Hepatocyte (in vitro differentiated cells): Measurements from ENCODE around the gene IGF2. TPM values are rescaled to one million over a fixed set of nuclear protein-coding genes. Genes with fewer than 3 reads are reported as not detected.
A peak's percentile ranks its signal among the peaks of the same experiment; 100 is the strongest.

Experiments used
- DNase-seq: peaks from one replicate; pipeline ENCODE4 v3.0.0-alpha.2; 2016; ENCODE audit warnings: low spot score
- H2AFZ ChIP-seq: fragments of 200-600 bp; sonication (generic); 2 replicates; pipeline ENCODE4 v1.6.0; 2016; ENCODE audit warnings: antibody characterized with exemption, mild to moderate bottlenecking
- H3K27ac ChIP-seq: fragments of 200-600 bp; sonication (generic); 2 replicates; pipeline ENCODE4 v1.5.1; 2016; ENCODE audit warnings: mild to moderate bottlenecking
- H3K27me3 ChIP-seq: fragments of 200-600 bp; sonication (generic); 2 replicates; pipeline ENCODE4 v1.6.1; 2016
- H3K36me3 ChIP-seq: fragments of 200-600 bp; sonication (generic); replicated peaks from 2 replicates; pipeline ENCODE4 v1.5.1; 2016; ENCODE audit warnings: low read depth; ENCODE audit not compliant: insufficient read depth
- H3K4me1 ChIP-seq: fragments of 200-600 bp; sonication (generic); 2 replicates; pipeline ENCODE4 v1.5.1; 2016; ENCODE audit warnings: mild to moderate bottlenecking, moderate library complexity; ENCODE audit not compliant: insufficient read depth
- H3K4me2 ChIP-seq: fragments of 200-600 bp; sonication (generic); 2 replicates; pipeline ENCODE4 v1.6.0; 2016
- H3K4me3 ChIP-seq: fragments of 200-600 bp; sonication (generic); 2 replicates; pipeline ENCODE4 v1.5.1; 2016; ENCODE audit warnings: mild to moderate bottlenecking
- H3K79me2 ChIP-seq: fragments of 200-600 bp; sonication (generic); 2 replicates; pipeline ENCODE4 v1.6.0; 2017; ENCODE audit warnings: mild to moderate bottlenecking
- H3K9me2 ChIP-seq: fragments of 200-600 bp; sonication (generic); replicated peaks from 2 replicates; pipeline ENCODE4 v1.6.0; 2017; ENCODE audit warnings: mild to moderate bottlenecking; ENCODE audit not compliant: insufficient read depth
- H3K9me3 ChIP-seq: fragments of 200-600 bp; sonication (generic); 2 replicates; pipeline ENCODE4 v1.5.1; 2016; ENCODE audit warnings: low read depth, mild to moderate bottlenecking
- H4K20me1 ChIP-seq: fragments of 200-600 bp; sonication (generic); 2 replicates; pipeline ENCODE4 v1.6.0; 2016; ENCODE audit warnings: mild to moderate bottlenecking; ENCODE audit not compliant: insufficient read depth, poor library complexity, severe bottlenecking
- EZH2 ChIP-seq: fragments of 200-600 bp; sonication (generic); IDR thresholded peaks from 2 replicates; pipeline ENCODE4 v1.6.1; 2016; ENCODE audit warnings: antibody characterized with exemption, mild to moderate bottlenecking, borderline replicate concordance
- EZH2phosphoT487 ChIP-seq: fragments of 200-600 bp; sonication (generic); IDR thresholded peaks from one replicate; pipeline ENCODE4 v1.6.1; 2018; ENCODE audit warnings: antibody characterized with exemption, mild to moderate bottlenecking, low read depth, moderate library complexity; ENCODE audit not compliant: unreplicated experiment, severe bottlenecking
- WGBS: methylation state at CpG from one replicate; pipeline ENCODE4 v1.1.6; 2016; ENCODE audit warnings: low lambda C conversion rate; ENCODE audit errors: missing lambda C conversion rate; 5-methylcytosine and 5-hydroxymethylcytosine counted together
- polyA plus RNA-seq: library from polyadenylated mRNA; unstranded; fragments of >200 nt; fragmentation: Nextera tagmentation; extraction: Ambion mirVana; gene quantifications from 2 replicates; pipeline ENCODE4 v1.2.1, GENCODE V29; 2016
- total RNA-seq: library from RNA; depleted of rRNA; stranded (reverse); fragments of >200 nt; gene quantifications from 2 replicates; pipeline ENCODE4 v1.2.3, GENCODE V29; 2014
- TF ChIP-seq, protein P1 (sequence below): fragments of 200-600 bp; sonication (generic); IDR thresholded peaks from 2 replicates; pipeline ENCODE4 v1.5.1; 2016; ENCODE audit warnings: antibody characterized with exemption, mild to moderate bottlenecking; ENCODE audit not compliant: poor library complexity

The IGF2 gene
- total and polyA plus RNA-seq, 2 experiments from 2014 or later = 1,507 to 2,911 TPM

DNA sequence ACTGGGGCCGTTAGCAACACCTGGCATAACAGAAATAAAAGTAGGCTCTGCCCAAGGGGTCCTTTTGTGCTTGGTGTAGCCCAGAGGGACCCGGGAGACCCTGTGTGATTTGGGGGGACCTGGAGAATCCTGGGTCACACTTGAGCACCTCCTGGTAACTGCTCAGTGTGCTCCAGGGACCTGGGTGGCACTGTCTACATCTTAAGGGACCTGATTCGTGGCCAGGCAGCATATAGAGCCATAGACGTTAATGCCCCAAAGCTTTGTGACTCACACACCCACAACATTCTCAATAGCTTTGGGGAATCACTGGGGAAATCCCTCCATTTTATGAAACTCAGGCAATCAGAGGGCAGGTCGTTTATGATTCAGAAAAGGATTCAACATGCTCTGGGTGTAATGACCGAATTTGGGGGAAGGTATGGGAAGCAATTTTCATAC is 3.6 kb upstream of the IGF2 start:
- Histone ChIP-seq H2AFZ (no peak overlapping the region), H3K4me3 (peak overlapping the region; percentile 3), H3K27me3 (peaks cover 58% of the 10 kb centered on the region), H3K9me3 (no peaks in the 10 kb centered on the region), H3K79me2 (peaks cover 83% of the 10 kb centered on the region), H4K20me1 (peaks cover 9% of the 10 kb centered on the region), H3K27ac (peak overlapping the region; percentile 92), H3K9me2 (no peaks in the 10 kb centered on the region), H3K36me3 (no peaks in the 10 kb centered on the region), H3K4me1 (peaks cover 21% of the 10 kb centered on the region), H3K4me2 (peak overlapping the region; percentile 92)
- no peak for TF ChIP-seq EZH2phosphoT487
- WGBS = 29% methylated on average over 6 of the region's 6 CpGs
- no peak for DNase-seq

DNA sequence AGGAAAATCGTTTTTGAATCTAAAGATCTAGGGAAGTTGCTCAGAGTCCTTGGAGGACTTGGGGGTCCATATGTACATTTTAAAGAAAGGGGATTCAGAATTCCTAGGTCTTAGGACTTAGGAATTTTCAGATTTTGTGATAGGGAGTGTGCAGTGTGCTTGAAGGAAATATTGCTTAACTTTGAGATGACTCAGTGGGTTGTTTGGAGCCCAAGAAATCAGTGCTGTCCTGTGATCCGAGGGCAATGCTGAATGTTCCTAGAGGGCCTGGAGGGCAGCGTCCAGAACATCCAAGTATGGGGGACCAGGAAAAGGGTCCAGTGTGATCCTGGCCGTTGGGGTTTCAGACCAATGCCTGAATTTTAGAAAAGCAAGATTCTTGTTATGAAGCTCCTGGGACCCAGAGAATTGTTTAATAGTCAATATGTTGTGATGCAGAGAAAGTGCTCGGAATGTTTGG is 3.1 kb upstream of the IGF2 start:
- Histone ChIP-seq H3K4me2 (peak overlapping the region; percentile 92), H2AFZ (no peak overlapping the region), H3K36me3 (no peaks in the 10 kb centered on the region), H3K9me2 (no peaks in the 10 kb centered on the region), H3K4me1 (peaks cover 21% of the 10 kb centered on the region), H3K27ac (peak overlapping the region; percentile 92), H4K20me1 (peaks cover 13% of the 10 kb centered on the region), H3K9me3 (no peaks in the 10 kb centered on the region), H3K79me2 (peaks cover 84% of the 10 kb centered on the region), H3K27me3 (peaks cover 58% of the 10 kb centered on the region), H3K4me3 (peak overlapping the region; percentile 3)
- 32% methylated on average over 5 of the region's 5 CpGs for WGBS
- peak; percentile 25 for TF ChIP-seq EZH2
- no peak for TF ChIP-seq EZH2phosphoT487
- no peak for DNase-seq

DNA sequence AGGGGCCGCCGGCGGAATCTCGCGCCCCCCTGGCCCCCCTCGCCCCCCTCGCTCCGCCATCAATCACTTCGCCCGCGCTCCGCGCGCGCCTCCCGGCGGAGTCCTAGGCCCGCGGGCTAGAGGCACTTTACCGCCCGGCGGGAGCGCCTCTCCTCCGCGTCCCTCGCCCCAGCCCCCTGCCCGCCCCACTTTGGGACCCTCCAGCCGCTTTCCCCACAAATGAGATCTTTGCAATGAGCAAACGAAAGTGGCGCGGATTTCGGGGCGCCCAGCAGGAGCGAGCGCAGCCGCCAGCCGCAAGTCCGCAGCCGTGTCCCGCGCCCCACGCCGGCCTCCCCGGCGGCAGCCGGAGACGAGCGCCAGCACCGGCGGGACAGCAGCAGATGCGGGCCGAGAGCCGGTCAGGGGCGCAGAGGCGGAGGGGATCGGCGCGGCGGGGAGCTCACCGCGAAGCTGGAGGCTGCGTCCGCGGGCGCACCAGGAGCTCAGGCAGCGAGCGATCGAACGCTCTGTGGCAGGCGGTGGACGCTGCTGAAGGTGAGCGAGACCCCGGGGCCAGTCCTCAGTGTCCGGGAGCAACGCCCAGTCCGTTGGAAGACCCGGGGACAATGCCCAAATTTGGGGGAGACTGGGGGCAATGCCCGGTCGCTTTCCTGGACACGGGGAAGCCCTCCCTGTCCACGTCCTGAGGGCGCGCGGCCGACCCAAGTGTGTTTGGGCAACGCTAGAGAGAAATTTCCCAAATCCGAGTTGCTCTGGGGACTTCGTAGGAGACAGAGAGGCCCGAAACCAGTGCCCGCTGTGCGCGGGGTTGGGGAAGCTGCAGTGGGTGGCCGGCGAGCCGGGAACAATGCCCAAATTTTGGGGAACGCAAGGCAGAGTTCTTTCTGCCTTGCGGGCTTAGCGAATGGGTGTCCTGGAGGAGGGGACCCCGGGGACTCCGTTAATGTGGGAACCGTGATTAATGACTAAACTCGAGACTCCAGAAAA is 1.5 kb upstream of the IGF2 start:
- WGBS = 5% methylated on average over 85 of the region's 102 CpGs
- TF ChIP-seq EZH2phosphoT487 = no peak
- peak; percentile 80 for TF ChIP-seq EZH2
- TF ChIP-seq, protein P1, sequence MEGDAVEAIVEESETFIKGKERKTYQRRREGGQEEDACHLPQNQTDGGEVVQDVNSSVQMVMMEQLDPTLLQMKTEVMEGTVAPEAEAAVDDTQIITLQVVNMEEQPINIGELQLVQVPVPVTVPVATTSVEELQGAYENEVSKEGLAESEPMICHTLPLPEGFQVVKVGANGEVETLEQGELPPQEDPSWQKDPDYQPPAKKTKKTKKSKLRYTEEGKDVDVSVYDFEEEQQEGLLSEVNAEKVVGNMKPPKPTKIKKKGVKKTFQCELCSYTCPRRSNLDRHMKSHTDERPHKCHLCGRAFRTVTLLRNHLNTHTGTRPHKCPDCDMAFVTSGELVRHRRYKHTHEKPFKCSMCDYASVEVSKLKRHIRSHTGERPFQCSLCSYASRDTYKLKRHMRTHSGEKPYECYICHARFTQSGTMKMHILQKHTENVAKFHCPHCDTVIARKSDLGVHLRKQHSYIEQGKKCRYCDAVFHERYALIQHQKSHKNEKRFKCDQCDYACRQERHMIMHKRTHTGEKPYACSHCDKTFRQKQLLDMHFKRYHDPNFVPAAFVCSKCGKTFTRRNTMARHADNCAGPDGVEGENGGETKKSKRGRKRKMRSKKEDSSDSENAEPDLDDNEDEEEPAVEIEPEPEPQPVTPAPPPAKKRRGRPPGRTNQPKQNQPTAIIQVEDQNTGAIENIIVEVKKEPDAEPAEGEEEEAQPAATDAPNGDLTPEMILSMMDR = peak; percentile 26
- H3K4me1 ChIP-seq = peaks cover 21% of the 10 kb centered on the region
- peak overlapping the region; percentile 92 for H3K27ac ChIP-seq
- H4K20me1 ChIP-seq = peaks cover 29% of the 10 kb centered on the region
- no peaks in the 10 kb centered on the region for H3K36me3 ChIP-seq
- peak; percentile 53 for DNase-seq
- H3K9me3 ChIP-seq = no peaks in the 10 kb centered on the region
- peak overlapping the region; percentile 92 for H3K4me2 ChIP-seq
- peaks cover 52% of the 10 kb centered on the region for H3K27me3 ChIP-seq
- H2AFZ ChIP-seq = no peak overlapping the region
- H3K9me2 ChIP-seq = no peaks in the 10 kb centered on the region
- peak overlapping the region; percentile 75 for H3K4me3 ChIP-seq
- peaks cover 91% of the 10 kb centered on the region for H3K79me2 ChIP-seq

DNA sequence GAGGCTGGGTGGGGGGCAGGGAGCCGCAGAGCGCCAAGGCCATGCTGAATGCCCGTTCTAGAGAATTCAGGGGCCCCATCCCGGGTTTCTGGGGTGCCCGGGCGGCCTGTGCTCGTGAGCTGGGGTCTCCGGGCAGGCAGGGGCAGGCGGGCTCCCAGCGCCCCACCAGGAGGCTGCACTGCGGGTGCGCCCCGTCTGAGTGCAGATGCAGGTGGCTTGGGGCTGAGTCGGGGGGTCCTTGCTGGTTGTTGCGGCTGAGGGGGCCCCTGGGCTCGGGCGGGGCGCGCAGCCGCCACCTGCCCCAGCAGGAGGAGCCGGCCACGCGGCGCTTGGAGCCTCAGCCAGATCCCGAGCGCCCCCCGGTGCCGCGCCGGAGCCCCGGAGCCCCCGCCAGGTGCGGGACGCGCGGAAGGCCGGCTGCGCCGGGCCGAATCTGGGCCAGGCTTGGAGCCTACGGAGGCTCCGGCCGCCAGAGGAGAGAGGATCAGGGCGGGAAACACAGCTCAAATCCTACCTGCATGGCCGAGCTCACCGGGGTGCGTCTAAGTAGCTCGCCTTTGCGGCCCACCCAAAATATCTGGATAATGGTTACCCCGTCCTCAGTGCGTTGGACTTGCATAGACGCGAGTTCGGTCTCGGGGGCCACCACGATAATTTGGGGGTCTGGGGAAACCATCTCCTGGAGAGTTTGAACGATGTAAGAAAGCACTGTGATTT is 590 bp upstream of the IGF2 start:
- H2AFZ ChIP-seq = no peak overlapping the region
- no peaks in the 10 kb centered on the region for H3K36me3 ChIP-seq
- H3K4me1 ChIP-seq = peaks cover 15% of the 10 kb centered on the region
- peaks cover 42% of the 10 kb centered on the region for H3K27me3 ChIP-seq
- peak overlapping the region; percentile 75 for H3K4me3 ChIP-seq
- peak; percentile 77 for DNase-seq
- peaks cover 91% of the 10 kb centered on the region for H3K79me2 ChIP-seq
- H4K20me1 ChIP-seq = peaks cover 39% of the 10 kb centered on the region
- H3K27ac ChIP-seq = peak overlapping the region; percentile 92
- H3K9me3 ChIP-seq = no peaks in the 10 kb centered on the region
- TF ChIP-seq EZH2phosphoT487 = no peak
- no peak for TF ChIP-seq EZH2
- TF ChIP-seq, protein P1 = peak; percentile 15
- H3K4me2 ChIP-seq = peak overlapping the region; percentile 92
- H3K9me2 ChIP-seq = no peaks in the 10 kb centered on the region
- 3% methylated on average over 33 of the region's 57 CpGs for WGBS
